Suprapubic skin (tissue), 4 donors: Measurements from ENCODE around the gene ALPI. TPM values are rescaled to one million over a fixed set of nuclear protein-coding genes. Genes with fewer than 3 reads are reported as not detected.
"Not testable (repeated sequence)": the region's sequence is repeated elsewhere in the genome, so short reads cannot be mapped to it uniquely, and the experiment has no call there.

ENCODE experiments used
- DNase-seq, 2 donors: peaks; one replicate each; pipeline ENCODE4 v3.0.0-alpha.2; 2019; ENCODE audit warnings: low spot score in 2 of 2
- H3K27ac ChIP-seq: fragments of 200-600 bp; sonication (generic); one replicate; pipeline ENCODE4 v1.5.1; 2019
- H3K27me3 ChIP-seq: fragments of 200-600 bp; sonication (generic); one replicate; pipeline ENCODE4 v1.5.1; 2019
- H3K36me3 ChIP-seq: fragments of 200-600 bp; sonication (generic); one replicate; pipeline ENCODE4 v1.5.1; 2019
- H3K4me1 ChIP-seq: fragments of 200-600 bp; sonication (generic); one replicate; pipeline ENCODE4 v1.5.1; 2019
- H3K4me3 ChIP-seq: fragments of 200-600 bp; sonication (generic); one replicate; pipeline ENCODE4 v1.5.1; 2019; ENCODE audit warnings: mild to moderate bottlenecking
- H3K9me3 ChIP-seq: fragments of 200-600 bp; sonication (generic); one replicate; pipeline ENCODE4 v1.5.1; 2019
- EP300 ChIP-seq: sonication (generic); formaldehyde crosslinking; IDR thresholded peaks from one replicate; pipeline ENCODE4 v1.6.1; 2017; ENCODE audit warnings: antibody characterized with exemption
- POLR2A ChIP-seq, 2 donors: fragments of 450-650 bp; IDR thresholded peaks; one replicate each; pipeline ENCODE4 v1.6.1; 2017; ENCODE audit warnings: antibody characterized with exemption in 2 of 2, mild to moderate bottlenecking in 2 of 2, moderate library complexity in 2 of 2
- POLR2AphosphoS5 ChIP-seq, 3 donors: sonication (generic); formaldehyde crosslinking; IDR thresholded peaks; one replicate each; pipeline ENCODE4 v1.6.1; 2017; ENCODE audit warnings: antibody characterized with exemption in 3 of 3
- WGBS: methylation state at CpG from one replicate; pipeline ENCODE4 v1.1.5; 2018; 5-methylcytosine and 5-hydroxymethylcytosine counted together
- total RNA-seq, 4 donors: library from RNA; depleted of rRNA; stranded (reverse); fragments of >200 nt; gene quantifications; one replicate each; pipeline ENCODE4 v1.1.0, GENCODE V29; 2016
- TF ChIP-seq, protein P1 (sequence below), 2 donors: fragments of 200-600 bp in 1 of 2; fragments of 450-650 bp in 1 of 2; sonication (generic) in 1 of 2; IDR thresholded peaks; one replicate each; pipeline ENCODE4 v1.5.1; 2016 to 2019; ENCODE audit warnings: antibody characterized with exemption in 2 of 2, mild to moderate bottlenecking in 1 of 2, moderate library complexity in 1 of 2

ALPI gene
- not detected for total RNA-seq

DNA sequence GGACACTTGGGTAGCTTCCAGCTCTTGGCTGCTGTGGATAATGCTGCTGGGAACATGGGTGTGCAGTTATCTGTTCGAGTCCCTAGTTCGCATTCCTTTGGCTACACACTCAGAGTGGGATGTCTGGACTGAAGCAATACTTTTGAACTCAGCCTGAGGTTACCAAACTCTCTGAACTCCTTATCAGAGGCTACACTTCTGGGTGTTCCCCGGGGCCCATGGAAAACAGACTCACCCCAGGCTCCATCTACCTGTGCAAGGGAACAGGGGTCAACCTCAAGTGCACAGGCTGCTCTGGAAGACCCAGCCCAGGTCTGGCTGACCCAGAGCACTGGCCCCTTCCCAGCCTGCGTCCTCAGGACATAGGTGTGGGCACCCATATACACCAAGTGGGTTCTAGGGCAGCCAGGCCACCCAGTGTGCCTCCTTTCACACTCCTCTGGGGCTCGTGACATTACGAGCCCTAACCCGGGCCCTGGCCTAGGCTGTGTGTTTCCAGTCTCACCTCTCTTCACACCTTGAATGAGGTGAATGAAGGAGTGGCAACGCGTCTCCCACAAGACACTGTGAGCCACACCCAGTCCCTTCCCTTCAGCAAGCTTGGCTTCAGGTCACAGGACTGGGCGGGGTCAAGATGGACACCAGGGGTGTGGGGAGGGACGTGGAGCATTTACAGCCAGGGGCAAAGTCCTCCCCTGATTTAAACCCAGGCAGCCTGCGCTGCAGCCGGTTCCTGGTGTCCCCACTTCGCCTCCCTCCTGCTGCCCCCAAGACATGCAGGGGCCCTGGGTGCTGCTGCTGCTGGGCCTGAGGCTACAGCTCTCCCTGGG, at the start of gene ALPI:
ALPI (plus strand) TSS at position 728 of the 830 bp plus-strand sequence; CDS start at position 775, 47 bp downstream.
- DNase-seq = peak in 1 of 2 donors; percentile 69
- Histone ChIP-seq H3K36me3 (no peaks in the 10 kb centered on the region), H3K27ac (no peak within 1 kb of the TSS), H3K4me3 (no peak within 1 kb of the TSS), H3K27me3 (peaks cover 37% of the 10 kb centered on the region), H3K9me3 (no peaks in the 10 kb centered on the region), H3K4me1 (no peaks in the 10 kb centered on the region)
- TF ChIP-seq EP300 (no peak), POLR2A (IDR thresholded peaks at IDR 0.05) (no peak), POLR2AphosphoS5 (IDR thresholded peaks at IDR 0.05) (no peak)
- TF ChIP-seq, protein P1, sequence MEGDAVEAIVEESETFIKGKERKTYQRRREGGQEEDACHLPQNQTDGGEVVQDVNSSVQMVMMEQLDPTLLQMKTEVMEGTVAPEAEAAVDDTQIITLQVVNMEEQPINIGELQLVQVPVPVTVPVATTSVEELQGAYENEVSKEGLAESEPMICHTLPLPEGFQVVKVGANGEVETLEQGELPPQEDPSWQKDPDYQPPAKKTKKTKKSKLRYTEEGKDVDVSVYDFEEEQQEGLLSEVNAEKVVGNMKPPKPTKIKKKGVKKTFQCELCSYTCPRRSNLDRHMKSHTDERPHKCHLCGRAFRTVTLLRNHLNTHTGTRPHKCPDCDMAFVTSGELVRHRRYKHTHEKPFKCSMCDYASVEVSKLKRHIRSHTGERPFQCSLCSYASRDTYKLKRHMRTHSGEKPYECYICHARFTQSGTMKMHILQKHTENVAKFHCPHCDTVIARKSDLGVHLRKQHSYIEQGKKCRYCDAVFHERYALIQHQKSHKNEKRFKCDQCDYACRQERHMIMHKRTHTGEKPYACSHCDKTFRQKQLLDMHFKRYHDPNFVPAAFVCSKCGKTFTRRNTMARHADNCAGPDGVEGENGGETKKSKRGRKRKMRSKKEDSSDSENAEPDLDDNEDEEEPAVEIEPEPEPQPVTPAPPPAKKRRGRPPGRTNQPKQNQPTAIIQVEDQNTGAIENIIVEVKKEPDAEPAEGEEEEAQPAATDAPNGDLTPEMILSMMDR (IDR thresholded peaks at IDR 0.05) = no peak
- 88% methylated on average over 8 of the region's 14 CpGs for WGBS

- WGBS = 86% methylated on average over 12 of the region's 17 CpGs
- Histone ChIP-seq H3K4me1 (no peaks in the 10 kb centered on the region), H3K4me3 (no peak within 1 kb of the TSS), H3K36me3 (no peaks in the 10 kb centered on the region), H3K9me3 (no peaks in the 10 kb centered on the region), H3K27ac (no peak within 1 kb of the TSS), H3K27me3 (peaks cover 24% of the 10 kb centered on the region)
- TF ChIP-seq POLR2A (IDR thresholded peaks at IDR 0.05) (no peak), EP300 (no peak), POLR2AphosphoS5 (IDR thresholded peaks at IDR 0.05) (no peak)
- TF ChIP-seq, protein P1 (IDR thresholded peaks at IDR 0.05) = no peak
- DNase-seq = peak in 1 of 2 donors; percentile 72
Observed at GRCh38 chr2:232406556-232407310, 49.2 kb upstream of the ALPI start, which contains the start of gene ALPG. Gene ALPG (plus strand): TSS chr2:232406844. CDS start chr2:232406895, 51 bp downstream.

DNA sequence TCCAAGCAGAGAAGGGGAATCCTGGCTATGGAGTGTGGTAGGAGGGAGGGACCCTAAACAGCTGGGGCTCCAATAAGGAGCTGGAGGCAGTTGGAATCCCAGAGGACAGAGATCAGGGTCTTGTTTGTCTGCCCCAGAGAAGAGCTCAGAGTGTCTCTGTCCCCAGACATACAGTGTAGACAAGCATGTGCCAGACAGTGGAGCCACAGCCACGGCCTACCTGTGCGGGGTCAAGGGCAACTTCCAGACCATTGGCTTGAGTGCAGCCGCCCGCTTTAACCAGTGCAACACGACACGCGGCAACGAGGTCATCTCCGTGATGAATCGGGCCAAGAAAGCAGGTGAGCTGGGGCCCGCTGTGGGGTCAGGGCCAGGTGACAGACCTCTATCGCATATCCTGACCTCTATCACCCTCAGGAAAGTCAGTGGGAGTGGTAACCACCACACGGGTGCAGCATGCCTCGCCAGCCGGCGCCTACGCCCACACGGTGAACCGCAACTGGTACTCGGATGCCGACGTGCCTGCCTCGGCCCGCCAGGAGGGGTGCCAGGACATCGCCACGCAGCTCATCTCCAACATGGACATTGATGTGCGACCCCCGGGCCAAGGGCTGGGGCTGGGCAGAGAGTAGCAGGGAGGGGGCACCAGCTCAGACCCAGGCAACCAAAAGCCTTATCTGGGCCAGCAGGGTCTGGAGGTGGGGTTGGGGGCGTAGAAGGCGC, 48.4 kb upstream of the ALPI start:
- not testable (repeated sequence) for H3K27ac ChIP-seq, H3K9me3 ChIP-seq, H3K36me3 ChIP-seq, H3K4me3 ChIP-seq, H3K4me1 ChIP-seq
- 100% methylated on average over 3 of the region's 30 CpGs for WGBS
- peak in 1 of 2 donors; percentile 61 for DNase-seq
- H3K27me3 ChIP-seq = peaks cover 26% of the 10 kb centered on the region

DNA sequence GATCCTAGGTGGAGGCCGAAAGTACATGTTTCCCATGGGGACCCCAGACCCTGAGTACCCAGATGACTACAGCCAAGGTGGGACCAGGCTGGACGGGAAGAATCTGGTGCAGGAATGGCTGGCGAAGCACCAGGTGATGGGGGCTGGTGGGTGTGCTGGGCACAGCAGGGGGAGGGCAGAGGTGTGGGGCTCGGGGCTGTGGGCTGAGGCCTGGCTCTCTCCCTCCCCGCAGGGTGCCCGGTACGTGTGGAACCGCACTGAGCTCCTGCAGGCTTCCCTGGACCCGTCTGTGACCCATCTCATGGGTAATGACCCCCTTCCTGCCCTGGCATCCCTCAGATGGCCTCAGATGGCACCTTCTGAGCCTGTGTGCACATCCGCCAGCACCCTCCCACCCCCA, 47.7 kb upstream of the ALPI start:
- 100% methylated on average over 1 of the region's 10 CpGs for WGBS

DNA sequence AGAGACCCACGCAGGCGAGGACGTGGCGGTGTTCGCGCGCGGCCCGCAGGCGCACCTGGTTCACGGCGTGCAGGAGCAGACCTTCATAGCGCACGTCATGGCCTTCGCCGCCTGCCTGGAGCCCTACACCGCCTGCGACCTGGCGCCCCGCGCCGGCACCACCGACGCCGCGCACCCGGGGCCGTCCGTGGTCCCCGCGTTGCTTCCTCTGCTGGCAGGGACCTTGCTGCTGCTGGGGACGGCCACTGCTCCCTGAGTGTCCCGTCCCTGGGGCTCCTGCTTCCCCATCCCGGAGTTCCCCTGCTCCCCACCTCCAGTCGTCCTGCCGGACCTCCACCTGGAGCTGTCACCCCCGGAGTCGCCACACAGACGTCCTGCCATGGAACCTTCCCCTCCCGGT, 46.3 kb upstream of the ALPI start:
- not testable (repeated sequence) for H3K9me3 ChIP-seq, H3K4me1 ChIP-seq, H3K36me3 ChIP-seq, H3K4me3 ChIP-seq, H3K27ac ChIP-seq
- WGBS = 56% methylated on average over 9 of the region's 40 CpGs
- peaks cover 41% of the 10 kb centered on the region for H3K27me3 ChIP-seq
- DNase-seq = peak in 1 of 2 donors; percentile 38

More for the DNA sequence above, 47.7 kb upstream of the ALPI start:
- not testable (repeated sequence) for H3K36me3 ChIP-seq, H3K4me1 ChIP-seq, H3K4me3 ChIP-seq, H3K9me3 ChIP-seq, H3K27ac ChIP-seq
- DNase-seq = peak in 1 of 2 donors; percentile 40
- H3K27me3 ChIP-seq = peaks cover 30% of the 10 kb centered on the region

- Histone ChIP-seq H3K27ac (no peak overlapping the region), H3K27me3 (peaks cover 49% of the 10 kb centered on the region), H3K36me3 (no peaks in the 10 kb centered on the region), H3K9me3 (no peaks in the 10 kb centered on the region), H3K4me1 (no peaks in the 10 kb centered on the region), H3K4me3 (no peak overlapping the region)
- peak in 1 of 2 donors; percentile 61 for DNase-seq
- WGBS = 84% methylated on average over 5 of the region's 7 CpGs
- TF ChIP-seq POLR2A (IDR thresholded peaks at IDR 0.05) (no peak), POLR2AphosphoS5 (IDR thresholded peaks at IDR 0.05) (no peak), EP300 (no peak)
- TF ChIP-seq, protein P1 (IDR thresholded peaks at IDR 0.05) = no peak
Observed at GRCh38 chr2:232410238-232410900, 45.6 kb upstream of the ALPI start.
